GM10248 (cell line): ENCODE measurements around the gene ARHGAP19.

Experiments
- CTCF ChIA-PET: fragments of 300-600 bp; sonication (Branson Sonifier 250); formaldehyde crosslinking; extraction: SDS; loops from one replicate; lab custom pipeline; 2021; ENCODE audit warnings: antibody characterized with exemption; lab: Yijun Ruan, JAX
- POLR2A ChIA-PET: fragments of 350-650 bp; sonication (Branson Sonifier 250); formaldehyde crosslinking; extraction: SDS; loops from one replicate; lab custom pipeline; 2020; ENCODE audit warnings: antibody characterized with exemption; lab: Yijun Ruan, JAX
- DNase-seq: peaks from one replicate; pipeline ENCODE4 v3.0.0; 2012; ENCODE audit errors: extremely low spot score
- TF ChIP-seq, protein P1 (sequence below): IDR thresholded peaks from 2 replicates; pipeline ENCODE4 v1.5.1; 2012; ENCODE audit warnings: mild to moderate bottlenecking, low read depth; ENCODE audit errors: extremely low read depth, missing control alignments, control extremely low read depth

The ARHGAP19 gene

GRCh38 chr10:97178074-97178473, 114.4 kb downstream of the ARHGAP19 start:
- no peak for DNase-seq
- CTCF ChIA-PET: interaction anchor here (0.6 to 8.1 kb wide), 4 partner anchors 19 to 440 kb away, joined by 3 to 38 read pairs (median 6); no protein-coding TSS in a partner anchor

DNA sequence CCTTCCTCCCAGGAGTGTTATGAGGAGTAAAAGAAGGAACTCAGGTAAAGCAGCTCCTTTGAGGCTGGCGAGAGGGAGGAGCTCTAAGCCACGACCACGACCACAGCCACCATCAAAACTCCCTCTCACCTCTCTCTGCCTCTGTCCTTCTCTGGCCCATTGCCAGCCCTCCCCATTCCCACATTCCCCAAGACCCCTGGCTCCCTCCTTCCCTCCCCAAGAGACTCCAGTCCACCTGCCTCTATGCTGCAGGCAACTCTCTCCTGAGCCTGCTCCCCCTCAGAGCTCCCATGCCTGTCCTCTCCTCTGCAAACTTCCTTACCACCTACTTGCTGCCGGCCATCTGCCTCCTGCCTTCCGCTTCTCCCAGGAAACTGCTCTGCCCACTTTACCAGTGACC, 116.2 kb downstream of the ARHGAP19 start:
- TF ChIP-seq, protein P1, sequence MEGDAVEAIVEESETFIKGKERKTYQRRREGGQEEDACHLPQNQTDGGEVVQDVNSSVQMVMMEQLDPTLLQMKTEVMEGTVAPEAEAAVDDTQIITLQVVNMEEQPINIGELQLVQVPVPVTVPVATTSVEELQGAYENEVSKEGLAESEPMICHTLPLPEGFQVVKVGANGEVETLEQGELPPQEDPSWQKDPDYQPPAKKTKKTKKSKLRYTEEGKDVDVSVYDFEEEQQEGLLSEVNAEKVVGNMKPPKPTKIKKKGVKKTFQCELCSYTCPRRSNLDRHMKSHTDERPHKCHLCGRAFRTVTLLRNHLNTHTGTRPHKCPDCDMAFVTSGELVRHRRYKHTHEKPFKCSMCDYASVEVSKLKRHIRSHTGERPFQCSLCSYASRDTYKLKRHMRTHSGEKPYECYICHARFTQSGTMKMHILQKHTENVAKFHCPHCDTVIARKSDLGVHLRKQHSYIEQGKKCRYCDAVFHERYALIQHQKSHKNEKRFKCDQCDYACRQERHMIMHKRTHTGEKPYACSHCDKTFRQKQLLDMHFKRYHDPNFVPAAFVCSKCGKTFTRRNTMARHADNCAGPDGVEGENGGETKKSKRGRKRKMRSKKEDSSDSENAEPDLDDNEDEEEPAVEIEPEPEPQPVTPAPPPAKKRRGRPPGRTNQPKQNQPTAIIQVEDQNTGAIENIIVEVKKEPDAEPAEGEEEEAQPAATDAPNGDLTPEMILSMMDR: no peak
- ChIA-PET POLR2A (no interaction called here), CTCF (interaction anchor here (0.6 to 8.1 kb wide), 6 partner anchors 9 to 139 kb away, joined by 3 to 38 read pairs (median 4); partner anchors contain the start of gene SLIT1)
- DNase-seq: no peak

More at GRCh38 chr10:97178074-97178473, 114.4 kb downstream of the ARHGAP19 start:
- POLR2A ChIA-PET: no interaction called here
- TF ChIP-seq, protein P1: no peak

- ChIA-PET POLR2A (no interaction called here), CTCF (interaction anchor here (0.6 to 8.1 kb wide), 4 partner anchors 10 to 103 kb away, joined by 3 to 38 read pairs (median 10); no protein-coding TSS in a partner anchor)
- TF ChIP-seq, protein P1: no peak
- no peak for DNase-seq
Observed at GRCh38 chr10:97175586-97175985, 116.9 kb downstream of the ARHGAP19 start.

GRCh38 chr10:97174941-97175340, 117.5 kb downstream of the ARHGAP19 start:
- CTCF ChIA-PET: interaction anchor here (0.7 to 8.1 kb wide), 3 partner anchors 10 to 36 kb away, joined by 3 to 38 read pairs (median 17); no protein-coding TSS in a partner anchor
- DNase-seq: no peak
- TF ChIP-seq, protein P1: no peak
- POLR2A ChIA-PET: no interaction called here

DNA sequence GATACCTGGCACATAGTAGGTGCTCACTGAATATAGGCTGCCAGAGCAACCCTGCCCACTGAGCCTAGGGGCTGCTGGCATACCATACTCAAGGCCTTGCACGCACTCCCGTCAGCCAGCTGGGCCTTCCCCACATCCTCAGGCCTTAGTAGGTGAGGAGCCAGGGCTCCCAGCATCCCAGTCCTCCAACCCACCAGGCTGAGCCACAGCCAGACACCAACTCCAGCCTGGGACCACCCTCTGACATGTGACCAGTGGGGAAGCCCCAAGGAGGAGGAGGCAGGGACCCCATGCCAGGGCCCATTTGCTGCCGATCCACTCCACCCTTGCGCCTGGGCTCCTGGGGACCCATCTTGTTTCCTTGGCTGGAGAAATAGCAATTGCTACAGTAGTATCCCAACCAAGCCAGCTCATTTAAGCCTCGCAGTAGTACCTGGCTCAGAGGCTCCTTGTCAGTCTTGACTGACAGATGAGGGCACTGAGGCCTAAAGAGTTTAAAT, 118.1 kb downstream of the ARHGAP19 start:
- TF ChIP-seq, protein P1: no peak
- DNase-seq: no peak
- POLR2A ChIA-PET: no interaction called here
- CTCF ChIA-PET: interaction anchor here (1.5 to 8.1 kb wide), 4 partner anchors 23 to 102 kb away, joined by 4 to 38 read pairs (median 13); no protein-coding TSS in a partner anchor

GRCh38 chr10:97173036-97173435, 119.4 kb downstream of the ARHGAP19 start:
- TF ChIP-seq, protein P1: no peak
- no peak for DNase-seq
- CTCF ChIA-PET: interaction anchor here (0.9 to 3.9 kb wide), 5 partner anchors 27 to 627 kb away, joined by 3 to 17 read pairs (median 4); no protein-coding TSS in a partner anchor
- POLR2A ChIA-PET: no interaction called here
